ENCODE results near the gene FARS2.

- TF ChIP-seq MXI1 (IDR thresholded peaks at IDR 0.05; ENCODE audit: low read depth, low read length) (no peak), EP300 (IDR thresholded peaks at IDR 0.05; ENCODE audit: borderline replicate concordance in 1 of 2, low read depth in 1 of 2, low read length in 1 of 2) (no peak), CTCF (IDR thresholded peaks at IDR 0.05) (no peak), RCOR1 (IDR thresholded peaks at IDR 0.05; ENCODE audit: low read length) (no peak), EZH2phosphoT487 (IDR thresholded peaks at IDR 0.05; ENCODE audit: borderline replicate concordance, low read depth) (no peak), POLR2AphosphoS5 (IDR thresholded peaks at IDR 0.05; ENCODE audit: low read depth, low read length) (no peak), ELF1 (IDR thresholded peaks at IDR 0.05) (no peak), IRF3 (IDR thresholded peaks at IDR 0.05; ENCODE audit: low read depth, low read length) (no peak), MAX (IDR thresholded peaks at IDR 0.05; ENCODE audit: low read depth) (no peak), REST (IDR thresholded peaks at IDR 0.05; ENCODE audit: low read depth, low read length) (no peak), SMC3 (IDR thresholded peaks at IDR 0.05; ENCODE audit: low read depth, low read length) (no peak), GABPA (IDR thresholded peaks at IDR 0.05; ENCODE audit: low read depth) (no peak), CHD2 (IDR thresholded peaks at IDR 0.05; ENCODE audit: low read length, partially characterized antibody) (no peak), YY1 (IDR thresholded peaks at IDR 0.05; ENCODE audit: low read depth) (no peak)
These were observed 202.4 kb downstream of the FARS2 start for GRCh38 chr6:5463690-5464089.
